H1 (cell line): Measurements from ENCODE around the gene SLC44A1. TPM values are rescaled to one million over a fixed set of nuclear protein-coding genes. Genes with fewer than 3 reads are reported as not detected.

Experiments
- BCL11A ChIP-seq, 2 experiments: IDR thresholded peaks; one replicate each; pipeline ENCODE4 v1.6.1; 2011; ENCODE audit warnings: low read depth in 2 of 2, low read length in 2 of 2, mild to moderate bottlenecking in 2 of 2
- CHD7 ChIP-seq: fragments of 300-600 bp; sonication (generic); IDR thresholded peaks from 2 replicates; pipeline ENCODE4 v1.7.1; 2012; ENCODE audit warnings: low read length, moderate library complexity, mild to moderate bottlenecking, inconsistent platforms; ENCODE audit not compliant: insufficient replicate concordance
- GTF2F1 ChIP-seq: IDR thresholded peaks from 2 replicates; pipeline ENCODE4 v1.6.1; 2012; ENCODE audit warnings: low read depth, low read length, improper control_type of control experiment, borderline replicate concordance
- KDM5A ChIP-seq: fragments of 200-600 bp; IDR thresholded peaks from 2 replicates; pipeline ENCODE4 v1.7.1; 2012; ENCODE audit warnings: mild to moderate bottlenecking, low read length, inconsistent platforms, mixed read lengths
- MAFK ChIP-seq: IDR thresholded peaks from 2 replicates; pipeline ENCODE4 v1.6.1; 2012; ENCODE audit warnings: low read depth, mild to moderate bottlenecking, improper control_type of control experiment, low read length
- RFX5 ChIP-seq: IDR thresholded peaks from 2 replicates; pipeline ENCODE4 v1.6.1; 2011; ENCODE audit warnings: low read depth, low read length, improper control_type of control experiment, borderline replicate concordance
- SIRT6 ChIP-seq: IDR thresholded peaks from one replicate; pipeline ENCODE4 v1.7.1; 2012; ENCODE audit warnings: low read length, inconsistent platforms
- TAF1 ChIP-seq: IDR thresholded peaks from 2 replicates; pipeline ENCODE4 v1.6.1; 2011; ENCODE audit warnings: mild to moderate bottlenecking, low read depth, low read length
- polyA plus RNA-seq, 7 experiments: library from polyadenylated mRNA; depleted of rRNA in 3 of 7; stranded (reverse) in 5 of 7; unstranded in 2 of 7; fragments of >200 nt in 5 of 7; fragments of 200-250 nt in 2 of 7; gene quantifications; 1 replicate in 5 of 7; 2 replicates in 1 of 7; 4 replicates in 1 of 7; pipeline versions ENCODE4 v1.2.1 to v1.2.3, GENCODE V29; 2011 to 2013; ENCODE audit warnings: missing spikeins in 2 of 7, mixed read lengths in 2 of 7
- total RNA-seq: library from RNA; stranded (reverse); fragmentation: NEBNext Ultra II Directional; extraction: Animal tissue kit (Norgen Biotek cat#: 25700); gene quantifications from 2 replicates; pipeline ENCODE4 v1.2.1, GENCODE V29; 2021

The SLC44A1 gene
- total and polyA plus RNA-seq, 2 of the 8 experiments (the other 6 are each of a cell fraction or from before 2014, with no cell fraction given), result 30.5 to 71.2 TPM

GRCh38 chr9:105282870-105283621 is 38.6 kb downstream of the SLC44A1 start (continued):
- no peak for TF ChIP-seq TAF1
- no peak for TF ChIP-seq SIRT6
- no peak for TF ChIP-seq RFX5
- TF ChIP-seq MAFK, result no peak
- no peak for TF ChIP-seq CHD7
- no peak for TF ChIP-seq GTF2F1
- TF ChIP-seq BCL11A (IDR thresholded peaks at IDR 0.05; ENCODE audit: low read depth in 2 of 2, low read length in 2 of 2), result no peak
- no peak for TF ChIP-seq KDM5A
